ENCODE measurements around the gene SMIM14.
"Not testable (repeated sequence)": the region's sequence is repeated elsewhere in the genome, so short reads cannot be mapped to it uniquely, and the experiment has no call there.

DNA sequence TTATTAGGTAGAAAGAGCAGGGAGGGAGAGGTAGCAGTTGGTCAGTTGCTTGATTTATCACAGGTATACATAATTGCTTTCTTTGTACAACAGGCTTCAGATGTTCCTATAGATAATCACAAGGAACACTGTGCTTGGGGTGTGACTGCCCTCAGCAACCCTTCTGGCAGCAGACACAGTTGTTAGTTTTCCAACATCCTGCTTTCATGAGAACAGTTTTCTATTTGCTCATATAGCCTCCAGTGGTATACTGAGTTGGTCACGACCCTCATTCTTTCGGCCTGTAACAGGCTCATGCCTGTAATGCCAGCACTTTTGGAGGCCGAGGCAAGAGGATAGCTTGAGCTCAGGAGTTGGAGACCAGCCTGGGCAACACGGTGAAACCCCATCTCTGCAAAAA, 94.6 kb downstream of the SMIM14 start:
- TF ChIP-seq POLR2A (IDR thresholded peaks at IDR 0.05; ENCODE audit: low read length); GATA1 (IDR thresholded peaks at IDR 0.05; ENCODE audit: low read depth, low read length): not testable (repeated sequence)
